Measurements from ENCODE around the gene CROCC2. TPM values are rescaled to one million over a fixed set of nuclear protein-coding genes. Genes with fewer than 3 reads are reported as not detected.

The CROCC2 gene
- total RNA-seq, 2 experiments from 2014 or later = not detected

- Mint-ChIP-seq H3K27me3 (ENCODE audit: low read depth) (peaks cover 5% of the 10 kb centered on the region), H3K4me1 (ENCODE audit: low read depth) (peaks cover 21% of the 10 kb centered on the region), H3K4me3 (no peak overlapping the region), H3K9me3 (ENCODE audit: insufficient read depth) (peaks cover under 1% of the 10 kb centered on the region), H3K27ac (no peak overlapping the region), H3K36me3 (ENCODE audit: low read depth) (no peaks in the 10 kb centered on the region)
- POLR2A ChIA-PET = no interaction called here
- ATAC-seq (no peak), DNase-seq (no peak)
- CTCF ChIA-PET = no interaction called here
Measured at GRCh38 chr2:241011296-241011600, 105.1 kb downstream of the CROCC2 start.

GRCh38 chr2:241011751-241012510 is 105.8 kb downstream of the CROCC2 start:
- no peak overlapping the region for H3K4me3 Mint-ChIP-seq
- no peaks in the 10 kb centered on the region for H3K36me3 Mint-ChIP-seq (ENCODE audit: low read depth)
- H3K27me3 Mint-ChIP-seq (ENCODE audit: low read depth) = peaks cover 4% of the 10 kb centered on the region
- ATAC-seq (no peak), DNase-seq (no peak)
- no peak overlapping the region for H3K27ac Mint-ChIP-seq
- ChIA-PET POLR2A (no interaction called here), CTCF (no interaction called here)
- H3K4me1 Mint-ChIP-seq (ENCODE audit: low read depth) = peaks cover 21% of the 10 kb centered on the region
- H3K9me3 Mint-ChIP-seq (ENCODE audit: insufficient read depth) = no peaks in the 10 kb centered on the region

GRCh38 chr2:241014224-241014623 is 108.1 kb downstream of the CROCC2 start:
- ATAC-seq = no peak
- Mint-ChIP-seq H3K27me3 (ENCODE audit: low read depth) (peaks cover 2% of the 10 kb centered on the region), H3K36me3 (ENCODE audit: low read depth) (no peaks in the 10 kb centered on the region), H3K9me3 (ENCODE audit: insufficient read depth) (no peaks in the 10 kb centered on the region), H3K4me3 (no peak overlapping the region), H3K27ac (no peak overlapping the region), H3K4me1 (ENCODE audit: low read depth) (peaks cover 15% of the 10 kb centered on the region)
- ChIA-PET POLR2A (no interaction called here), CTCF (no interaction called here)
- no peak for DNase-seq

- H3K36me3 Mint-ChIP-seq (ENCODE audit: low read depth) = no peaks in the 10 kb centered on the region
- H3K9me3 Mint-ChIP-seq (ENCODE audit: insufficient read depth) = no peaks in the 10 kb centered on the region
- no peak overlapping the region for H3K27ac Mint-ChIP-seq
- H3K27me3 Mint-ChIP-seq (ENCODE audit: low read depth) = peaks cover 2% of the 10 kb centered on the region
- H3K4me3 Mint-ChIP-seq = no peak overlapping the region
- CTCF ChIA-PET = no interaction called here
- H3K4me1 Mint-ChIP-seq (ENCODE audit: low read depth) = peaks cover 10% of the 10 kb centered on the region
- DNase-seq (no peak), ATAC-seq (no peak)
- POLR2A ChIA-PET = no interaction called here
Measured at GRCh38 chr2:241014764-241015163, 108.6 kb downstream of the CROCC2 start.

- Mint-ChIP-seq H3K4me1 (ENCODE audit: low read depth) (peaks cover 3% of the 10 kb centered on the region), H3K9me3 (ENCODE audit: insufficient read depth) (no peaks in the 10 kb centered on the region), H3K27me3 (ENCODE audit: low read depth) (peaks cover 2% of the 10 kb centered on the region), H3K4me3 (no peak overlapping the region), H3K36me3 (ENCODE audit: low read depth) (no peaks in the 10 kb centered on the region), H3K27ac (no peak overlapping the region)
- ChIA-PET CTCF (no interaction called here), POLR2A (no interaction called here)
- ATAC-seq (no peak), DNase-seq (no peak)
Measured at GRCh38 chr2:241015439-241015838, 109.3 kb downstream of the CROCC2 start.

- Mint-ChIP-seq H3K36me3 (ENCODE audit: low read depth) (no peaks in the 10 kb centered on the region), H3K4me3 (no peak overlapping the region), H3K27me3 (ENCODE audit: low read depth) (peaks cover 3% of the 10 kb centered on the region), H3K27ac (no peak overlapping the region), H3K4me1 (ENCODE audit: low read depth) (no peaks in the 10 kb centered on the region), H3K9me3 (ENCODE audit: insufficient read depth) (no peaks in the 10 kb centered on the region)
- DNase-seq = no peak
- ATAC-seq = no peak
- ChIA-PET CTCF (interaction anchor here (1.8 kb wide), 1 partner anchor 8 kb away, joined by 4 read pairs; no protein-coding TSS in a partner anchor), POLR2A (no interaction called here)
Measured at GRCh38 chr2:241017228-241017940, 111.2 kb downstream of the CROCC2 start.

GRCh38 chr2:241018051-241018891 is 112.1 kb downstream of the CROCC2 start:
- no peak overlapping the region for H3K27ac Mint-ChIP-seq
- POLR2A ChIA-PET = no interaction called here
- H3K36me3 Mint-ChIP-seq (ENCODE audit: low read depth) = no peaks in the 10 kb centered on the region
- ATAC-seq (no peak), DNase-seq (peak; percentile 4)
- H3K4me3 Mint-ChIP-seq = no peak overlapping the region
- no peaks in the 10 kb centered on the region for H3K9me3 Mint-ChIP-seq (ENCODE audit: insufficient read depth)
- peaks cover 4% of the 10 kb centered on the region for H3K27me3 Mint-ChIP-seq (ENCODE audit: low read depth)
- CTCF ChIA-PET = interaction anchor here (1.8 kb wide), 1 partner anchor 9 kb away, joined by 4 read pairs; no protein-coding TSS in a partner anchor
- H3K4me1 Mint-ChIP-seq (ENCODE audit: low read depth) = no peaks in the 10 kb centered on the region

- H3K4me1 Mint-ChIP-seq (ENCODE audit: low read depth) = no peaks in the 10 kb centered on the region
- H3K27me3 Mint-ChIP-seq (ENCODE audit: low read depth) = peaks cover 2% of the 10 kb centered on the region
- H3K9me3 Mint-ChIP-seq (ENCODE audit: insufficient read depth) = no peaks in the 10 kb centered on the region
- no peaks in the 10 kb centered on the region for H3K36me3 Mint-ChIP-seq (ENCODE audit: low read depth)
- DNase-seq (peak; percentile 5), ATAC-seq (no peak)
- H3K4me3 Mint-ChIP-seq = no peak overlapping the region
- ChIA-PET CTCF (no interaction called here), POLR2A (no interaction called here)
- no peak overlapping the region for H3K27ac Mint-ChIP-seq
Measured at GRCh38 chr2:241019441-241020139, 113.5 kb downstream of the CROCC2 start.

GRCh38 chr2:241020201-241020600 is 114.1 kb downstream of the CROCC2 start:
- Mint-ChIP-seq H3K36me3 (ENCODE audit: low read depth) (peaks cover 3% of the 10 kb centered on the region), H3K4me3 (no peak overlapping the region), H3K9me3 (ENCODE audit: insufficient read depth) (peaks cover 5% of the 10 kb centered on the region), H3K27me3 (ENCODE audit: low read depth) (peaks cover 2% of the 10 kb centered on the region), H3K4me1 (ENCODE audit: low read depth) (no peaks in the 10 kb centered on the region), H3K27ac (no peak overlapping the region)
- POLR2A ChIA-PET = no interaction called here
- ATAC-seq (no peak), DNase-seq (no peak)
- CTCF ChIA-PET = no interaction called here

- H3K4me3 Mint-ChIP-seq = no peak overlapping the region
- no peaks in the 10 kb centered on the region for H3K4me1 Mint-ChIP-seq (ENCODE audit: low read depth)
- peaks cover 6% of the 10 kb centered on the region for H3K36me3 Mint-ChIP-seq (ENCODE audit: low read depth)
- ChIA-PET POLR2A (no interaction called here), CTCF (no interaction called here)
- no peak overlapping the region for H3K27ac Mint-ChIP-seq
- DNase-seq (peak; percentile 7), ATAC-seq (no peak)
- peaks cover 2% of the 10 kb centered on the region for H3K27me3 Mint-ChIP-seq (ENCODE audit: low read depth)
- peaks cover 10% of the 10 kb centered on the region for H3K9me3 Mint-ChIP-seq (ENCODE audit: insufficient read depth)
Measured at GRCh38 chr2:241020629-241021190, 114.6 kb downstream of the CROCC2 start.

- ChIA-PET CTCF (no interaction called here), POLR2A (no interaction called here)
- DNase-seq (no peak), ATAC-seq (no peak)
- Mint-ChIP-seq H3K4me1 (ENCODE audit: low read depth) (no peaks in the 10 kb centered on the region), H3K9me3 (ENCODE audit: insufficient read depth) (peaks cover 22% of the 10 kb centered on the region), H3K4me3 (no peak overlapping the region), H3K27me3 (ENCODE audit: low read depth) (peaks cover 2% of the 10 kb centered on the region), H3K27ac (no peak overlapping the region), H3K36me3 (ENCODE audit: low read depth) (peaks cover 9% of the 10 kb centered on the region)
Measured at GRCh38 chr2:241025639-241026038, 119.5 kb downstream of the CROCC2 start.

All from activated CD8-positive, alpha-beta T cell treated with anti-CD3 and anti-CD28 coated beads, Interleukin-2, amount 10 ng/mL, durations not matched to agents 7 days and 5 days (primary cell).